ENCODE measurements around the gene ZKSCAN7.
"Not testable (repeated sequence)": the region's sequence is repeated elsewhere in the genome, so short reads cannot be mapped to it uniquely, and the experiment has no call there.

ZKSCAN7 gene

GRCh38 chr3:44577354-44577952 lies 22.5 kb downstream of the ZKSCAN7 start:
- not testable (repeated sequence) for DNase-seq

GRCh38 chr3:44578316-44578715 lies 23.3 kb downstream of the ZKSCAN7 start:
- not testable (repeated sequence) for DNase-seq

GRCh38 chr3:44578924-44579515 lies 24.0 kb downstream of the ZKSCAN7 start:
- DNase-seq: not testable (repeated sequence)

- not testable (repeated sequence) for DNase-seq
Observed at GRCh38 chr3:44579749-44580148, 24.8 kb downstream of the ZKSCAN7 start.

- DNase-seq: not testable (repeated sequence)
Observed at GRCh38 chr3:44580971-44581370, 26.0 kb downstream of the ZKSCAN7 start.

- DNase-seq: peak in 1 of 2 experiments; percentile 17
Observed at GRCh38 chr3:44584646-44585501, 29.9 kb downstream of the ZKSCAN7 start, which contains the start of gene ZNF660. Gene ZNF660 (plus strand): TSS chr3:44584964. CDS start chr3:44594194, 9,230 bp downstream.

GRCh38 chr3:44596621-44597020 lies 41.6 kb downstream of the ZKSCAN7 start:
- DNase-seq: no peak

- no peak for DNase-seq
Observed at GRCh38 chr3:44601749-44602148, 46.8 kb downstream of the ZKSCAN7 start.

- DNase-seq: no peak
Observed at GRCh38 chr3:44612678-44613077, 57.7 kb downstream of the ZKSCAN7 start.

Data from activated T-cell treated with anti-CD3 and anti-CD28 coated beads, Interleukin-2, amount 50 U/mL, for 48 hours (primary cell).